AG10803 (cell line): Measurements from ENCODE around the gene ARHGAP32.
"Not testable (repeated sequence)": the region's sequence is repeated elsewhere in the genome, so short reads cannot be mapped to it uniquely, and the experiment has no call there.

ENCODE experiments used
- DNase-seq: peaks from one replicate; pipeline ENCODE4 v3.0.0; 2010; ENCODE audit warnings: low read depth
- H3K4me3 ChIP-seq: 2 replicates; pipeline ENCODE4 v1.5.1; 2011; ENCODE audit warnings: mild to moderate bottlenecking, low read length, control low read depth
- TF ChIP-seq, protein P1 (sequence below): conservative IDR thresholded peaks from 2 replicates; pipeline ENCODE4 v1.5.1; 2011; ENCODE audit warnings: mild to moderate bottlenecking, low read length, control low read depth, inconsistent platforms

The ARHGAP32 gene

DNA sequence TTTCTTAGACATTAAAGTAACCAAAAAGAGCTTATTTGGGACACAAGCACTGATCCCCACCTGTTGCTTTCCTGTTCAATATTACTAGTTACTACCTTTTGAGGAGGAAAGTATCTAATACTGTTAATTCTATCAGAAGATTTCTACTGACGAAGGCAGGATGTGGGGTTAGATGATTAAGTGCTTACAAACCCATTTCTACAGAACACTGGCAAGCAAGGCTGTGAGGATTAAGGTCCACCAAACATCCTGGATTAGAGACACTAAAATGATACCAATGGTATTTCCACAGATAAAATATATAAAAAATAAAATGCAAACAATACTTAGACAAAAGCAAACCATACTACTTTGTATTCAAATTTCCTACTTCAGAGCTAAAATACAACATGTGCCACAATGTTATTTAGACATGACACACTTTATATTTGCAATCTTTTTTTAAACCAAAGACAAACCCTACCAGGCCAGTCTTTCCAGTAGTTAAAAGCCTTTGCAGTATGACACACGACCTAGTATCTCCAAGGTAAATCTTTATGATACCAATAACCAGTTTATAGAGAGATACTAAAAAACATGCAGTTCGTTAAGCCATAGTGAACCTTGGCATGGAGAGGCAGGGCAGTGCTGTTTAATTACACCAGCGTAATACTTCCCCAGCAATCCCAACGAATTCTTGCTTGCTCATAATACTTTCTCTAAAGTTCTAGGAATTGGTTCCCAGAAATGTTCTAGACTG is 178.2 kb downstream of the ARHGAP32 start:
- H3K4me3 ChIP-seq = no peak overlapping the region
- DNase-seq = no peak
- TF ChIP-seq, protein P1, sequence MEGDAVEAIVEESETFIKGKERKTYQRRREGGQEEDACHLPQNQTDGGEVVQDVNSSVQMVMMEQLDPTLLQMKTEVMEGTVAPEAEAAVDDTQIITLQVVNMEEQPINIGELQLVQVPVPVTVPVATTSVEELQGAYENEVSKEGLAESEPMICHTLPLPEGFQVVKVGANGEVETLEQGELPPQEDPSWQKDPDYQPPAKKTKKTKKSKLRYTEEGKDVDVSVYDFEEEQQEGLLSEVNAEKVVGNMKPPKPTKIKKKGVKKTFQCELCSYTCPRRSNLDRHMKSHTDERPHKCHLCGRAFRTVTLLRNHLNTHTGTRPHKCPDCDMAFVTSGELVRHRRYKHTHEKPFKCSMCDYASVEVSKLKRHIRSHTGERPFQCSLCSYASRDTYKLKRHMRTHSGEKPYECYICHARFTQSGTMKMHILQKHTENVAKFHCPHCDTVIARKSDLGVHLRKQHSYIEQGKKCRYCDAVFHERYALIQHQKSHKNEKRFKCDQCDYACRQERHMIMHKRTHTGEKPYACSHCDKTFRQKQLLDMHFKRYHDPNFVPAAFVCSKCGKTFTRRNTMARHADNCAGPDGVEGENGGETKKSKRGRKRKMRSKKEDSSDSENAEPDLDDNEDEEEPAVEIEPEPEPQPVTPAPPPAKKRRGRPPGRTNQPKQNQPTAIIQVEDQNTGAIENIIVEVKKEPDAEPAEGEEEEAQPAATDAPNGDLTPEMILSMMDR = no peak

DNA sequence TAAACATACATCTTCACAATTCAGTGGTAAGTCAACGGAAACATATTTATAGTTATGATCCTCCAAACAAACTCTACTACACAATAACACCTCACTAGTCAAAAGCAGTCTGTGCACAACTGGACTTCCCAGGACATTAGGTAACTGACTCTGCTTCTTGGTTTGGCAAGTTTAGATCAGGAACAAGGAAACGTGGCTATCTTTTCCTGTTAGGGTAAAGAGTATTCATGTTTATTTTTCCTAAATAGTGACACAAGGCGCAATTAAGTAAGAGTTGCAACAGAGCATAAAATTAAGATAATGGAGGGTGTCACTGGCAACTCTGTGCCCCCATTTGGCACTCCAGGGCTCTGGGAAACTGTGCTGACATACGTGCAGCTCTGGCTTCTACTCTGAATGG is 179.2 kb downstream of the ARHGAP32 start:
- no peak overlapping the region for H3K4me3 ChIP-seq
- DNase-seq = no peak
- TF ChIP-seq, protein P1 = no peak

DNA sequence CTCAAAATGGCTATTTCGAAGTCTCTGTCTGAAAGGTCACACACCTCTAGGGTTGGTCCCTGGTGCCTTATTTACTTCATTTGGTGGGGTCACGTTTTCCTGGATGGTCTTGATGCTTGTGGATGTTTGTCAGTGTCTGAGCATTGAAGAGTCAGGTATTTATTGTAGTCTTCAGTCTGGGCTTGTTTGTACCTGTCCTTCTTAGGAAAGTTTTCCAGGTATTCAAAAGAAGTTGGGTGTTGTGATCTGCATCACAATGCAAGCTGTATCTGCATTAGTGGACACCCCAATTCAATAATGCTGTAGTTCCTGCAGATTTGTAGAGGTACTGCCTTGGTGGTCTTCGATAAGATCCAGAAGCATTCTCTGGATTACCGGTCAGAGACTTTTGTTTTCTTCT is 186.0 kb downstream of the ARHGAP32 start:
- TF ChIP-seq, protein P1 = no peak
- H3K4me3 ChIP-seq = no peak overlapping the region
- DNase-seq = no peak

DNA sequence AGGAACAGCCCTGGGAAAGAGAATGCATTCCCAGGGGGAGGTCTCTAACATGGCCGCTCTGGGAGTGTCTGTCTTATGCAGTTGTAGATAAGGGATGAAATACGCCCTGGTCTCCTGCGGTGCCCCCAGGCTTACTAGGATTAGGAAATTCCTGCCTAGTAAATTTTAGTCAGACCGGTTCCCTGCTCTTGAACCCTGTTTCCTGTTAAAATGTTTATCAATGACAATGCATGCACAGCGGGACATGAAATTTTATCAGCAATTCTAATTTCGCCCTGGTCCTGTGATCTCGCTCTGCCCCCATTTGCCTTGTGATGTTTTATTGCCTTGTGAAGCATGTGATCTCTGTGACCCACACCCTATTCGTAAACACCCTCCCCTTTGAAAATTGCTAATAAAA is 193.0 kb downstream of the ARHGAP32 start:
- DNase-seq = not testable (repeated sequence)

DNA sequence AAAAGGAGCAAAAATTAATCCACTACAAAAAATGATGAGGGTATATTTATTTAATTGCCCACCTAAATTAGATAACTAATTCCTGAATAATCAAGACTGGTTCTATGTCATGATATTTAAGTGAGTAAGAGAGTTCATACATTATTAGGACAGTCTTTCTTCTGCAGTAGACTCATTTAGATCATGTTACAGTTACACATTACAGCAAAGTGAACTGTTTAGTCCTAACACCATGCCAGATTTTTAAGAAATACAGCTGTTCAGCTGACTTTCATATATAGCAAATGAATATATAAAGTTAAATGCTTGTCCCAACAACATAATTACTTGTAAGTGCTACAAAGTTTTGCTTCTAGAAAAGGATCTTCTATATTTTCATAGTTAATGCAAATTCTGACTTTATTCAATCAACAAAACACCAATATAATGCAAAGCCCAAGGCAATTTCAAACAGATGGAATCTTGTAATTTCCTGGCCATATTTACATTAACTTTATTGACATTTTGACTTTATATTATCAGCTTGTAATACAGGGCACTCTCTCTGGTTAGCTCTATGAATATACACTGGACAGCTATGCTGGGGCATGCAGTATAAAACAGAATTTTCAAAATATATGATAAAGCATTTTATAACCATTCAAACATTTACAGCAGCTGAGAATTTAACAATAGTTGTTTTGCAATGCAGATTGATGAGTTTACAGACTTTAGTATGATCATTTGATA is 203.7 kb downstream of the ARHGAP32 start:
- no peak for DNase-seq
- TF ChIP-seq, protein P1 = no peak
- no peak overlapping the region for H3K4me3 ChIP-seq

More for the DNA sequence above, 193.0 kb downstream of the ARHGAP32 start:
- H3K4me3 ChIP-seq = not testable (repeated sequence)

DNA sequence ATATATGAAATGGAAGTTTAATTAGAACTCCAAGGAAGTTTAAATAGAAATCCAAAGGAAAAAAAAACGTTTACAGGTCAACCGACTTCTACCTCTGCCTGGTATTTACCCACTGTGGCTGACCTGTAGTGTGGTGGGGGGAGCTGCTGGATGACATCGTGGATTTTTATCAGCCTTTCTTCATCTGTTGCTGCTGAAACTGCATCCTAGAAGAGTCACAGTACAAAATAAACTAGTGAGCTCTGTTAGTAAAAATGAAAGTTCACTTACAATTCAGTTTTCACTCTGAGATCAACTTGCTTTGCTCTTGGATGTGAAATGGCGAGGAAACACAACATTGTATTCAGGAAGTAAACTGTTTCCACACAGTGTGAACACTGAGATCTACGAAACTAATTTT is 206.2 kb downstream of the ARHGAP32 start:
- DNase-seq = no peak
- H3K4me3 ChIP-seq = no peak overlapping the region
- TF ChIP-seq, protein P1 = no peak

DNA sequence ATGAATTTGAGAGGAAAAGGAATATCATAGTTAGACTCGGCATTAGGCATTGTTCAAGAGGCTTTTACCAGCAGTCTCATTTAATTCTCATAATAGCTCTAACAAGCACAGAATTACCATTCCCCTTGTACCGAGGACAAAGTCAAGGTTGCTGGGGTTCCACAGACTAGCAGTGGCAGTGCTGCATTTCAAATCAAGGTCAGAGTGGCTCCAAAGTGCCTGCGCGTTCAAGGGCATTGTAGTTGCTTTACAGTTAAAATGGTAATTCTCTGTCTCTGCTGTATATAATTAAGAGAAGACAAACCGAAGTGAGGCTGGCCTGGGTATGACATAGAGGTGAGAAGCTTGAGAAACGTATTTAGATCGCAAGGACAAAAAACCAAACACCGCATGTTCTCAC is 209.1 kb downstream of the ARHGAP32 start:
- DNase-seq = no peak
- TF ChIP-seq, protein P1 = no peak
- no peak overlapping the region for H3K4me3 ChIP-seq
